ENCODE results near the gene TNFAIP2. TPM values are rescaled to one million over a fixed set of nuclear protein-coding genes. Genes with fewer than 3 reads are reported as not detected.

TNFAIP2 gene
- total and polyA plus RNA-seq, 2 experiments from 2014 or later: 9.9 to 14.1 TPM

DNA sequence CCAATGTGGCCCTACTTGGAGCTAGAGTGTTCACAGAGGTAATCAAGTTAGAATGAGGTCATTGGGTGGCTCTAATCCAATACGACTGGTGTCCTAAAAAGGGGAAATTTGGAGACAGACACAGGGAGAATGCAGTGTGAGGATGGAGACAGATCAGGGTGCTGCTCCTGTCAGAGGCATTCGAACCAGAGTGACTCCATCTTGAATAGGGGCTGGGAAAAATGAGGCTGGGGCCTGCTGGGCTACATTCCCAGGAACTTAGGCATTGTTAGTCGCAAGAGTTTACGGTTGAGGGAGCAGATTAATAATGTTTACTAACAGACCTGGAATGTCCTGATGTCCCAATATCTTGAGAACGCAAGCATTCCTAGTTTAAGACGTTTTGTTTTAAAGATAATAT is 20.2 kb downstream of the TNFAIP2 start:
- Histone ChIP-seq H2AFZ (no peak overlapping the region), H3K27me3 (ENCODE audit: insufficient read depth) (peaks cover 23% of the 10 kb centered on the region), H3K9me2 (ENCODE audit: insufficient read depth) (no peaks in the 10 kb centered on the region), H3K79me2 (replicated peaks; ENCODE audit: insufficient read depth) (no peaks in the 10 kb centered on the region), H3K27ac (ENCODE audit: low read depth) (no peak overlapping the region), H3K36me3 (ENCODE audit: insufficient read depth) (no peaks in the 10 kb centered on the region), H4K20me1 (replicated peaks; ENCODE audit: insufficient read depth) (no peaks in the 10 kb centered on the region), H3F3A (replicated peaks; ENCODE audit: low read depth) (no peaks in the 10 kb centered on the region), H3K4me3 (no peak overlapping the region), H3K4me2 (no peak overlapping the region), H3K4me1 (ENCODE audit: insufficient read depth) (peaks cover 7% of the 10 kb centered on the region)
- H3K9me3 Mint-ChIP-seq: no peaks in the 10 kb centered on the region; the same call in 2 of the 3 replicates
- no peaks in the 10 kb centered on the region for H3K36me3 Mint-ChIP-seq (ENCODE audit: low read depth)
- H3K27me3 Mint-ChIP-seq (ENCODE audit: insufficient read depth, low read depth, poor library complexity): peaks cover 14% of the 10 kb centered on the region
- H3K4me1 Mint-ChIP-seq: peaks cover 25% of the 10 kb centered on the region
- DNase-seq (ENCODE audit: low spot score): no peak
- no peak overlapping the region for H3K4me3 Mint-ChIP-seq
- TF ChIP-seq NANOG (IDR thresholded peaks at IDR 0.05; ENCODE audit: borderline replicate concordance): no peak
- no peak for TF ChIP-seq EZH2 (IDR thresholded peaks at IDR 0.05; ENCODE audit: low read depth, unreplicated experiment)
- TF ChIP-seq CREB1 (CRISPR knock-in tag; IDR thresholded peaks at IDR 0.05; ENCODE audit: low read depth): no peak
- ATAC-seq: no peak
- no peak overlapping the region for H3K27ac Mint-ChIP-seq

DNA sequence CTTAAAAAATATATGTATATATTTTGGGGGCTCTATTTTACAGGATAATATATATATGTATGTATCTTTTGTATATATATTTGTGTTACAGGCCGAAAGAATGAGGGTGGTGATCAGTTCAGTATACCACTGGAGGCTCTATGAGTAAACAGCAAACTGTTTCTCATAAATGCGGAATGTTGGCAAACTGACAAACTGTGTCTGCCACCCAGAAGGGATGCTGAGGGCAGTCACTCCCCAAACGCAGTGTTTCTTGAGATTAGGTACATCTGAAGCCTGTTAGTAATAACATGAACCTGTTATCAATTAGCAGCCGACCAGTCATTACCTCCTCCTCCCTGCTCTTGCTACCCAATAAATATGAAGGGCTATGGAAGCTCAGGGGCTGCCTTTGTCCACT is 20.8 kb downstream of the TNFAIP2 start:
- no peak overlapping the region for H3K27ac ChIP-seq (ENCODE audit: low read depth)
- H3K27ac Mint-ChIP-seq: no peak overlapping the region
- peaks cover 17% of the 10 kb centered on the region for H3K27me3 ChIP-seq (ENCODE audit: insufficient read depth)
- peaks cover 12% of the 10 kb centered on the region for H3K27me3 Mint-ChIP-seq (ENCODE audit: insufficient read depth, low read depth, poor library complexity)
- peaks cover 7% of the 10 kb centered on the region for H3K4me1 ChIP-seq (ENCODE audit: insufficient read depth)
- DNase-seq (ENCODE audit: low spot score): no peak
- no peak for ATAC-seq
- H3K36me3 Mint-ChIP-seq (ENCODE audit: low read depth): no peaks in the 10 kb centered on the region
- TF ChIP-seq ETS1 (IDR thresholded peaks at IDR 0.05): no peak
- TF ChIP-seq CREB1 (CRISPR knock-in tag; IDR thresholded peaks at IDR 0.05; ENCODE audit: low read depth): no peak
- no peak for TF ChIP-seq ZNF462 (CRISPR knock-in tag; IDR thresholded peaks at IDR 0.05)
- TF ChIP-seq ZNF331 (CRISPR knock-in tag; IDR thresholded peaks at IDR 0.05; ENCODE audit: low read depth): no peak
- no peak for TF ChIP-seq CTCF (conservative IDR thresholded peaks at IDR 0.05; ENCODE audit: low read depth in 2 of 2)
- TF ChIP-seq JUNB (IDR thresholded peaks at IDR 0.05; ENCODE audit: unreplicated experiment): no peak
- no peak for TF ChIP-seq EZH2phosphoT487 (IDR thresholded peaks at IDR 0.05; ENCODE audit: unreplicated experiment)
- TF ChIP-seq ZNF114 (CRISPR knock-in tag; IDR thresholded peaks at IDR 0.05): no peak
- TF ChIP-seq POLR2AphosphoS5 (IDR thresholded peaks at IDR 0.05; ENCODE audit: low read depth): no peak
- TF ChIP-seq EZH2 (IDR thresholded peaks at IDR 0.05; ENCODE audit: low read depth, unreplicated experiment): no peak
- TF ChIP-seq NANOG (IDR thresholded peaks at IDR 0.05; ENCODE audit: borderline replicate concordance): no peak
- no peak overlapping the region for H3K4me3 Mint-ChIP-seq
- no peak overlapping the region for H3K4me2 ChIP-seq
- no peak overlapping the region for H3K4me3 ChIP-seq
- H3K9me3 Mint-ChIP-seq: no peaks in the 10 kb centered on the region; the same call in 2 of the 3 replicates
- H2AFZ ChIP-seq: no peak overlapping the region
- no peaks in the 10 kb centered on the region for H3F3A ChIP-seq (replicated peaks; ENCODE audit: low read depth)
- no peaks in the 10 kb centered on the region for H4K20me1 ChIP-seq (replicated peaks; ENCODE audit: insufficient read depth)
- no peaks in the 10 kb centered on the region for H3K36me3 ChIP-seq (ENCODE audit: insufficient read depth)
- H3K79me2 ChIP-seq (replicated peaks; ENCODE audit: insufficient read depth): no peaks in the 10 kb centered on the region
- H3K9me2 ChIP-seq (ENCODE audit: insufficient read depth): no peaks in the 10 kb centered on the region
- H3K4me1 Mint-ChIP-seq: peaks cover 24% of the 10 kb centered on the region

All from GM23338 (cell line).